Activated CD8-positive, alpha-beta memory T cell treated with anti-CD3 and anti-CD28 coated beads for 48 hours (primary cell): ENCODE measurements around the gene KIF15.

Experiments
- DNase-seq, 3 experiments: peaks; one replicate each; pipeline ENCODE4 v3.0.0-alpha.2; 2020; ENCODE audit warnings: low read depth in 2 of 3, low spot score in 2 of 3

KIF15 gene

DNA sequence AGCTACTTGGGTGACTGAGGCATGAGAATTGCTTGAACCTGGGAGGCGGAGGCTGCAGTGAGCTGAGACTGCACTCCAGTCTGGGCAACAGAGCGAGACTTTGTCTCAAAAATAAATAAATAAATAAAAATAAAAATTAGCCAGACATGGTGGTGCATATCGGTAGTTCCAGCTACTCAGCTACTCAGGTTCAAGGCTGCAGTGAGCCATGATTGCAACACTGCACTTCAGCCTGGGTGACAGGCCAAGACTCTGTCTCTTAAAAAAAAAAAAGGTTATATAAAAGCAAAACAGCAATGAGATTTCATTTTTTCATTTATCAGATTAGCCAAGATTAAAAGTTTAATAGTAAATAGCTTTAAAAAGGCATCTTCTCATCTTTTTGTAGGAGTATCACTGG lies 115.7 kb downstream of the KIF15 start:
- DNase-seq = no peak

DNA sequence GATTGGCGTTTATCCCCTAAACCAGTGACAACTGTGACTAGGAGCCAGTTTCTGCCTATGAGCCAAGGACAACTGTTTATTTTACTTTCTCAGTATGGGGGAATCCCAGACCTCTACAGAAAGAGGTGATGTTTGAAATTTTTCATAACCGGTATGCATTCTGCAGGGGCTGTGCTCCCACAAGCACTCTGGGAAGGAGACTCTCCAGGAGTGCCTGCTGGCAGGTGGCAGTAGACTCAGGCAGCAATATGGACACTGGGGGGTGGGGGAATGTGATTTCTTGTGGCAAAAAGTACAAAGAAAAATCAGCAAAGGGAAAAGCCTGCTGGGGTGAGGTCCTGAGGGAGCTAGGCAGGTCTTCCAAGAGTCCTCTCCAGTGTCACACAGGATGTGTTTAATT lies 118.7 kb downstream of the KIF15 start:
- DNase-seq = no peak

DNA sequence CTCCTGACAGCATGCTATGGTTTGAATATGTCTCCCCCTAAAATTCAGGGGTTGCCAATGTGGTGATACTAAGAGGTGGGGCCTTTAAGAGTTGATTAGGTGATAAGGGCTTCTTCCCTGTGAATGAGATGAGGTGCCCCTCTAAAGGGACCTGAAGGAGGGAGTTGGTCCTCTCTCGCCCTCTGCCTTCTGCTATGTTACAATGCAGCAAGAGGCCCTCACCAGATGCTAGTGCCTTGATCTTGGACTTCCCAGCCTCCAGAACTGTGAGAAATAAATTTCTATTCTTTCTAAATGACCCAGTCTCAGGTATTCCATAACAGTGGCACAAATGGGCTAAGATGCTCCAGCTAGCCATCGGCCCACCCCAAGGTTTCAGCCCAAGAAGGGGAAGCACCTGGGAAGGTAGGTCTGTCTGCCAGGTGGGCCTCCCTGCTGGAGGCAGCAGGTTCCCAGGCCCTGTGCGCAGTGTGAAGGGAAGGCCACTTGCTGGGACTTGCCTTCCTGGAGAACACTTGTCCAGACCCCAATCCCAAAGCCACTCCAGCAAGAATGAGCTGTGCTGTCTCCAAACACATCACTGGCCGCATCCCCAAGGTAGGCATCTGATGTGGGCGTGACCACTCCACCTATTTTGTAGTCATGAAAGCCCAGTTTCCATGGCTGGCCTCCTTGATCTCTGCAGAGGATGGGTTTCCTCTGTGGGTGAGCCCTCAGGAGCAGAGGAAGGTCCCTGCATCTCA lies 121.8 kb downstream of the KIF15 start:
- no peak for DNase-seq

- no peak for DNase-seq
Measured at GRCh38 chr3:44883999-44884431, 122.4 kb downstream of the KIF15 start.

DNA sequence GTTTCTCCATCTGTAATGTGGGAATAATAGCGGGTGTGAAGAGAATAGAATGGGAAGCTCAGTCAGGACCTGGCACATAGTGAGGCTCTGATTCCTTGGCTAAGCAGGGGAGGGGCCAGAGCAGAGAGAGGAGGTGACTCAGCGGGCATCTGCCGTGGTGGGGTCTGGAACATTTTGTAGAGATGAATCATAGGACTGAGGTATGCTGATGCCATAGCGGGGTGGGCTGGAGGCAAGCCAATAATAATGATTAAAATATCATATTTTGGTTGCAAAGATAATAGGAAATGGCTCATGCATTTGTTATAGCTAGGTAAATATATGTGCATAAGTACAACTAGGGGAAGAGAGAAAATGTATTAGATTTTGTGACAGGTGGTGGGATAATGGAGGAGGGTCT lies 124.0 kb downstream of the KIF15 start:
- DNase-seq = no peak

DNA sequence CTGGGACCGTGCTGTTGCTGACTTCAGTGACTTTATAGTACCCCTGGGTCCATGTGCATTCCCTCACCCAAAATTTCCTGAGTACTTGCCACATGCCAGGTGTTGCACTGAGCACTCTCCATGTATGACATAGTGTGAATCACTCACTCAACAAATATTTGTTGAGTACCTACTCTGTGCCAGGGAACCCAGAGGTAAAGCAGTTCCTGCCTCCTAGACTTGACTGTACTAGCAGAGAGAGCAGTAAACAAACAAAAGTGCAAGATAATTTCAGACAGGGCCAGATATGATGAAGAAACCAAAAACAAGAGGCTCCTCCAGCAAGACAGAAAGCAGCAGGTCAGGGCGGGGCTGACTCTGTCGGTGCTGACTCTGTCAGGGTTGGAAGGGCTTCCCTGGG lies 125.0 kb downstream of the KIF15 start:
- DNase-seq = no peak

- DNase-seq = no peak
Measured at GRCh38 chr3:44887101-44887500, 125.5 kb downstream of the KIF15 start.

- DNase-seq = no peak
Measured at GRCh38 chr3:44890258-44890657, 128.7 kb downstream of the KIF15 start.

DNA sequence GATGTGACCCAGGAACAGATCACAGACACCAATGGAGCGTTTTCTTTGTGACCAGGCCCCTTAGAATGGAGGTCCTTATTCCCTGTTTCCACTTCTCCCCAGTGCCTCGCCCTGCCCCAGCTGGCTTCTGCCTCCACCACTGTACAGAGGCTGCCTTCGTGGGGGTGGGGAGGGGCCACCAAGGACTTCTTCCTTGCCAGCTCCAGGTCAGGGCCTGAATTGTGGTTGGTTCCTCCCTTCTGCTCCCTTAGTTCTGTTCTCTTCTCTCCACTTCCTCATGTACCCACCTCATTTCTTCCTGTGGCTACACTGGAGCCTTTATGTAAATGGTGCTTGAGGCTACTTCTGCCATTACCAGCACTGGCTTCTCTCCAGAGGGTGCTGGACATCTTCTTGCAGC lies 129.3 kb downstream of the KIF15 start:
- no peak for DNase-seq

GRCh38 chr3:44892689-44893088 lies 131.1 kb downstream of the KIF15 start:
- no peak for DNase-seq

DNA sequence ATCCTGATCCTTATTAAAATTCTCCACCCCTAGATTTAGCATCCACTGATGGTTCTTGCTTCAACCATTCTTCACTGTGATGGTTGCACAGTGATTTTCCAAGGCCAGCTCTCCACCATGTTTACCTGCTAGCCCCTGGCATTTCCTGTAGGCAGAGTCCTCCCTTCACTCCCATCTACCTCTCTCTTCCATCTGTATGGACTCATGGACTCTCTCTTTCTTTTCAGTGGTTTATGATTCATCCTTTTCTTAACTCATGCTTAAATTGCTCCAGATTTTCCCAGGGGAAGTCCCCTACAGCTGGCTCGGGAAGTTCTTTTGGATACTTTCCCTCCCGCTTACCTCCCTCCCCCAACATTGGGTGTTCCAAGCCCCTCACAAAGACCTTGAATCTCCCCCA lies 131.5 kb downstream of the KIF15 start:
- no peak for DNase-seq

- no peak for DNase-seq
Measured at GRCh38 chr3:44894485-44894884, 132.9 kb downstream of the KIF15 start.

DNA sequence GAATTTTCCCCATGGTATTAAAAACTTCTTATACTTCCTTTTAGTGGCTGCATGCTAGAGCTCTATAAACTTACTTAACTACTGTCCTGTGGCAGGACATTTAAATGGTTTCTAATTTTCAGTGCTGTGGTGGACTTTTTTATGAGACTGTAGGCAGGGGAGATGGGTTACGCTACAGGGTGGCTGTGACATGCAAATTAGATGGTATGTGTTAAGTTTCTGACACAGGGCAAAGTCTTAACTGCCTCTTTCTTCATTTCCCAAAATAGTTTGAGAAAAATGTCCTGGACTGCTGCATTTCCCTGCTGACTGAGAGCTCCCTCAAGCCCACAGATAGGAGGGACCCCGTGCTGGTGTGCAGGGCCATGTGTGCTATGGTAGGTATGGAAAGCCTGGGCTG lies 134.8 kb downstream of the KIF15 start:
- no peak for DNase-seq

DNA sequence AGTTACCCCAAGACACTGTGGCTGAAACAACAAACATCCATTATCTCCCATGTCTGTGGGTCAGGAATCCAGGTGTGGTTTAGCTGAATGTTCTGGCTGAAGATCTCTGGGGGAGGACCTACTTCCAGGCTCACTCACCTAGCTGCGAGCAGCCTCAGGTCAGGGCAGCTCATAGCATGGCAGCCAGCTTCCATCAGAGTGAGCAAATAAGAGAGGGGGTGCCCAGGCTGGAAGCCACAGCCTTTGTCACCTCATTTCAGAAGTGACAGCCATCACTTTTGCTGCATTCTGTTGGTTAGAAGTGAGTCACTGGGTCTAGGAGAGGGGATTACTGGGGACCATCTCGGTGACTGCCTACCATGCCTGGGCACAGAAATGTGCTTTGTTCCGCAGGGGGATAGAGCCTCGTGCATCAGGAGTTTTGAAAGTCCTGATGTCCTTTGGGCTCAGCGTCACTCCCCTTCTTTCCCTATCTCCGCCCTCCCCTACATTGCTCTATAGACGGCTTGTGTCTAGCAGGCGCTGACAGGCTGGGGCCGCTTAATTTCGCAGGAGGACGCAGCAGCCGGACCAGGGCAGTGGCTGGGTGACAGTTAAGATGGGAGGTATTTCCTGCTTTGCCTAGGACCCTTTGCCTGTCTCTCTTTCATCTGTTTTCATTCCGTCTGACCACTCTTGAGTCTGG lies 138.2 kb downstream of the KIF15 start:
- DNase-seq = no peak

DNA sequence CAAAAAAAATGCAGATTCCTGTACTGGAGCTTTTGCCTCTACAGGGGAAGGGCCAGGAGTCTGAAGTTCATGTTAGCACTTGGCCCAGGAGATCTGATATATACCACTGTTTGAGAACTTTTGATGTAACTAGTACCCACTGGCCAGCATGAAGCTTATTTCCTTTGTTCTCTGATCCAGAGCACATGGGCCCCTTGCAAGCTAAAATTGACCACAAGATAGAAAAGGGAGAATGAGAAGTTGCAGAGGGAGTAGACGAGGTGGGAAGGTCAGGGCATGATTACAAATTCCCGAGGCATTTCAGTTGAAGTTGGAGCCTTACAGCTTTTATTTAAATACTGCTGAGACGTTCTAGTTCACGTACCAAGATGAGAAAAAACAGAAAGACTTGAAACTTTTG lies 141.0 kb downstream of the KIF15 start:
- no peak for DNase-seq
